HL-60 (cell line): ENCODE results near the gene ARIH1.
A peak's percentile ranks its signal among the peaks of the same experiment; 100 is the strongest.

Experiments
- DNase-seq, 2 experiments: peaks; one replicate each; pipeline ENCODE4 v3.0.0-alpha.2; 2010 to 2020; ENCODE audit warnings: low read depth in 1 of 2, low spot score in 1 of 2
- H3K27ac ChIP-seq: fragments of 250-450 bp; sonication (Bioruptor Pico); replicated peaks from 2 replicates; pipeline ENCODE4 v1.5.1; 2020; ENCODE audit warnings: mild to moderate bottlenecking, moderate library complexity
- H3K27me3 ChIP-seq: fragments of 250-450 bp; sonication (Bioruptor Pico); 2 replicates; pipeline ENCODE4 v1.5.1; 2021; ENCODE audit warnings: mild to moderate bottlenecking, moderate library complexity; ENCODE audit not compliant: insufficient read depth, poor library complexity, severe bottlenecking
- H3K4me3 ChIP-seq: replicated peaks from 2 replicates; pipeline ENCODE4 v1.5.1; 2011; ENCODE audit warnings: mild to moderate bottlenecking, control low read depth, low read length; ENCODE audit not compliant: insufficient read depth
- CTCF ChIP-seq: IDR thresholded peaks from one replicate; pipeline ENCODE4 v1.5.1; 2011; ENCODE audit warnings: low read length, control low read depth, inconsistent platforms; ENCODE audit not compliant: insufficient read depth
- GABPA ChIP-seq: IDR thresholded peaks from 2 replicates; pipeline ENCODE4 v1.6.1; 2012; ENCODE audit warnings: low read depth
- POLR2AphosphoS5 ChIP-seq: IDR thresholded peaks from 2 replicates; pipeline ENCODE4 v1.6.1; 2012; ENCODE audit warnings: low read depth
- REST ChIP-seq: IDR thresholded peaks from 2 replicates; pipeline ENCODE4 v1.6.1; 2012; ENCODE audit warnings: low read depth; ENCODE audit not compliant: insufficient replicate concordance
- SPI1 ChIP-seq: IDR thresholded peaks from 2 replicates; pipeline ENCODE4 v1.6.1; 2012; ENCODE audit warnings: low read depth, mild to moderate bottlenecking, borderline replicate concordance

ARIH1 gene

GRCh38 chr15:72503147-72503546 is 29.0 kb downstream of the ARIH1 start:
- no peak for TF ChIP-seq POLR2AphosphoS5
- TF ChIP-seq REST = no peak
- no peak for TF ChIP-seq GABPA
- Histone ChIP-seq H3K27ac (no peak overlapping the region), H3K27me3 (no peaks in the 10 kb centered on the region), H3K4me3 (no peak overlapping the region)
- peak in 1 of 2 experiments; percentile 14 for DNase-seq

- TF ChIP-seq GABPA (no peak), SPI1 (no peak), CTCF (no peak), REST (no peak)
- Histone ChIP-seq H3K27ac (no peak overlapping the region), H3K27me3 (no peaks in the 10 kb centered on the region), H3K4me3 (no peak overlapping the region)
- no peak for DNase-seq
Measured at GRCh38 chr15:72507402-72508092, 33.4 kb downstream of the ARIH1 start.

- DNase-seq = no peak
- H3K27ac ChIP-seq = no peak overlapping the region
- H3K27me3 ChIP-seq = no peaks in the 10 kb centered on the region
- no peak overlapping the region for H3K4me3 ChIP-seq
- TF ChIP-seq CTCF (no peak), REST (no peak), GABPA (no peak), POLR2AphosphoS5 (no peak)
Measured at GRCh38 chr15:72509484-72509883, 35.4 kb downstream of the ARIH1 start.
